Effector memory CD4-positive, alpha-beta T cell (primary cell): ENCODE data around the gene NRP2.

Source experiments
- DNase-seq, 3 donors: peaks; one replicate each; pipeline ENCODE4 v3.0.0-alpha.2; 2020
- H3K27ac ChIP-seq: 2 replicates; pipeline ENCODE4 v1.7.0; 2013; ENCODE audit warnings: mild to moderate bottlenecking, low read length, moderate library complexity; ENCODE audit not compliant: insufficient read depth, poor library complexity, severe bottlenecking
- H3K27me3 ChIP-seq: replicated peaks from 2 replicates; pipeline ENCODE4 v1.7.0; 2013; ENCODE audit warnings: mild to moderate bottlenecking, low read length; ENCODE audit not compliant: insufficient read depth, control insufficient read depth, poor library complexity, severe bottlenecking
- H3K36me3 ChIP-seq: 2 replicates; pipeline ENCODE4 v1.7.0; 2013; ENCODE audit warnings: mild to moderate bottlenecking, low read length, moderate library complexity; ENCODE audit not compliant: control insufficient read depth, insufficient read depth
- H3K4me1 ChIP-seq: 2 replicates; pipeline ENCODE4 v1.7.0; 2013; ENCODE audit warnings: low read length, mild to moderate bottlenecking; ENCODE audit not compliant: control insufficient read depth, insufficient read depth, poor library complexity, severe bottlenecking
- H3K4me3 ChIP-seq: 2 replicates; pipeline ENCODE4 v1.7.0; 2013; ENCODE audit warnings: low read length, low read depth, mild to moderate bottlenecking; ENCODE audit not compliant: insufficient read depth, poor library complexity, severe bottlenecking
- H3K9me3 ChIP-seq: 2 replicates; pipeline ENCODE4 v1.7.0; 2013; ENCODE audit warnings: mild to moderate bottlenecking, low read length, moderate library complexity; ENCODE audit not compliant: control insufficient read depth
- total RNA-seq, 3 donors: gene quantifications; one replicate each; lab custom pipeline; 2026; lab: John Stamatoyannopoulos, UW

Gene NRP2
- total RNA-seq = 0 to 0.17 (median 0.17) reads per million in 3 donors

GRCh38 chr2:205682239-205682970 is at the start of gene NRP2:
NRP2 (plus strand) TSS chr2:205682501; CDS start chr2:205683291, 790 bp downstream.
- peak within 1 kb of the TSS; percentile 60 for H3K4me3 ChIP-seq
- H3K27ac ChIP-seq = no peak within 1 kb of the TSS
- H3K4me1 ChIP-seq = peaks cover 17% of the 10 kb centered on the region
- peaks cover 36% of the 10 kb centered on the region for H3K27me3 ChIP-seq
- peak in 1 of 3 donors; percentile 11 for DNase-seq
- H3K9me3 ChIP-seq = no peaks in the 10 kb centered on the region
- H3K36me3 ChIP-seq = no peaks in the 10 kb centered on the region

GRCh38 chr2:205633994-205634393 is 48.3 kb upstream of the NRP2 start:
- Histone ChIP-seq H3K27me3 (no peaks in the 10 kb centered on the region), H3K36me3 (no peaks in the 10 kb centered on the region), H3K4me3 (no peak overlapping the region), H3K4me1 (no peaks in the 10 kb centered on the region), H3K9me3 (no peaks in the 10 kb centered on the region), H3K27ac (no peak overlapping the region)
- no peak for DNase-seq

- H3K9me3 ChIP-seq = no peaks in the 10 kb centered on the region
- DNase-seq = no peak
- H3K4me3 ChIP-seq = no peak overlapping the region
Observed at GRCh38 chr2:205636549-205637319, 45.6 kb upstream of the NRP2 start.

GRCh38 chr2:205637320-205637602 is 45.0 kb upstream of the NRP2 start:
- H3K9me3 ChIP-seq = no peaks in the 10 kb centered on the region

More at GRCh38 chr2:205636549-205637319, 45.6 kb upstream of the NRP2 start:
- no peak overlapping the region for H3K27ac ChIP-seq
- no peaks in the 10 kb centered on the region for H3K4me1 ChIP-seq
- no peaks in the 10 kb centered on the region for H3K36me3 ChIP-seq
- H3K27me3 ChIP-seq = no peaks in the 10 kb centered on the region

GRCh38 chr2:205637779-205638503 is 44.4 kb upstream of the NRP2 start:
- Histone ChIP-seq H3K9me3 (no peaks in the 10 kb centered on the region), H3K27ac (no peak overlapping the region), H3K4me3 (no peak overlapping the region), H3K4me1 (no peaks in the 10 kb centered on the region), H3K27me3 (no peaks in the 10 kb centered on the region), H3K36me3 (no peaks in the 10 kb centered on the region)
- no peak for DNase-seq

More at GRCh38 chr2:205637320-205637602, 45.0 kb upstream of the NRP2 start:
- no peak overlapping the region for H3K4me3 ChIP-seq
- no peaks in the 10 kb centered on the region for H3K27me3 ChIP-seq
- no peaks in the 10 kb centered on the region for H3K4me1 ChIP-seq
- no peaks in the 10 kb centered on the region for H3K36me3 ChIP-seq
- no peak overlapping the region for H3K27ac ChIP-seq
- DNase-seq = no peak

GRCh38 chr2:205640716-205641115 is 41.6 kb upstream of the NRP2 start:
- DNase-seq = no peak
- Histone ChIP-seq H3K27me3 (no peaks in the 10 kb centered on the region), H3K36me3 (no peaks in the 10 kb centered on the region), H3K9me3 (no peaks in the 10 kb centered on the region), H3K27ac (no peak overlapping the region), H3K4me1 (no peaks in the 10 kb centered on the region), H3K4me3 (no peak overlapping the region)

GRCh38 chr2:205642599-205643356 is 39.5 kb upstream of the NRP2 start:
- Histone ChIP-seq H3K36me3 (no peaks in the 10 kb centered on the region), H3K27ac (no peak overlapping the region), H3K4me3 (no peak overlapping the region), H3K9me3 (no peaks in the 10 kb centered on the region), H3K27me3 (no peaks in the 10 kb centered on the region), H3K4me1 (no peaks in the 10 kb centered on the region)
- DNase-seq = no peak

GRCh38 chr2:205643391-205643885 is 38.9 kb upstream of the NRP2 start:
- no peak for DNase-seq
- no peaks in the 10 kb centered on the region for H3K36me3 ChIP-seq
- H3K9me3 ChIP-seq = no peaks in the 10 kb centered on the region
- H3K4me3 ChIP-seq = no peak overlapping the region
- no peaks in the 10 kb centered on the region for H3K4me1 ChIP-seq
- no peak overlapping the region for H3K27ac ChIP-seq
- no peaks in the 10 kb centered on the region for H3K27me3 ChIP-seq

GRCh38 chr2:205644018-205644417 is 38.3 kb upstream of the NRP2 start:
- no peak for DNase-seq
- Histone ChIP-seq H3K4me1 (no peaks in the 10 kb centered on the region), H3K4me3 (no peak overlapping the region), H3K36me3 (no peaks in the 10 kb centered on the region), H3K9me3 (no peaks in the 10 kb centered on the region), H3K27me3 (no peaks in the 10 kb centered on the region), H3K27ac (no peak overlapping the region)
